ENCODE data around the gene SLC10A7.

DNA sequence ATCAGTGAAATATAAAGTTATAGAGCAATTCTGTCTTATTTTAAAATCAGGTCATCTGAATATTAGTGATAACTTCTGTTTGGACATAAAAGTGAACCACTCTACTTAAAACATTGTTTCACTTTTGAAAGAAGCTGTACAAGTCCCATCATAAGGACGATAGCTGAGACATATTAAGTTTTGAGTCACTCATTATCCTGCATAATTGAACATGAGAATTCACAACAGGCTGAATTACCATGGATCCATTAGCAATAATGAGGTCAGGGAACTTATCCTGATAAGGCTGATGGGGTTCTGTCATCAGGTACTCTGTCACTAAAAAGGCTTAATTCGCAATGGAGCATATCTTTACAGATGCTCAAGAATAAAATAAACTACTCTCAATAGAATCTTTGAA is 227.0 kb downstream of the SLC10A7 start:
- TF ChIP-seq SUZ12 (IDR thresholded peaks at IDR 0.05; ENCODE audit: extremely low read depth, insufficient read depth, insufficient read length) (no peak), YY1 (IDR thresholded peaks at IDR 0.05; ENCODE audit: insufficient read depth, insufficient read length) (no peak)
